IMR-90 (cell line): ENCODE data around the gene THPO. TPM values are rescaled to one million over a fixed set of nuclear protein-coding genes. Genes with fewer than 3 reads are reported as not detected.

Experiments
- ATAC-seq: fragments of 200-7000 bp; cut with Tn5 transposase; 2 replicates; pipeline ENCODE4 v1.9.1; 2020; ENCODE audit warnings: low read depth, mild to moderate bottlenecking, moderate library complexity
- BruUV-seq: library from RNA; stranded (reverse); fragments of 400-500 nt; replicated peaks from 2 replicates; lab custom pipeline; 2021; lab: Mats Ljungman, UMichigan
- CTCF ChIA-PET: fragments of 300-600 bp; formaldehyde crosslinking; extraction: SDS; loops from one replicate; lab custom pipeline; 2021; ENCODE audit warnings: antibody characterized with exemption; lab: Yijun Ruan, JAX
- POLR2A ChIA-PET: fragments of 300-600 bp; sonication (Branson Sonifier 250); formaldehyde crosslinking; loops from one replicate; lab custom pipeline; 2022; ENCODE audit warnings: antibody characterized with exemption; ENCODE audit not compliant: unreplicated experiment; lab: Charles Lee
- DNase-seq: peaks from one replicate; pipeline ENCODE4 v3.0.0; 2013
- H2AFZ ChIP-seq: replicated peaks from 2 replicates; pipeline ENCODE3; 2013; ENCODE audit warnings: low read length, mild to moderate bottlenecking; ENCODE audit not compliant: poor library complexity
- H2AK5ac ChIP-seq: 2 replicates; pipeline ENCODE4 v1.6.1; 2013; ENCODE audit warnings: low read depth, low read length, inconsistent platforms
- H2AK9ac ChIP-seq: replicated peaks from 2 replicates; pipeline ENCODE3; 2013; ENCODE audit warnings: mild to moderate bottlenecking, low read depth, low read length, moderate library complexity; ENCODE audit not compliant: poor library complexity
- H2BK120ac ChIP-seq: 2 replicates; pipeline ENCODE4 v1.6.1; 2013; ENCODE audit warnings: low read depth, low read length, inconsistent platforms
- H2BK15ac ChIP-seq: 3 replicates; pipeline ENCODE4 v1.6.1; 2013; ENCODE audit warnings: low read depth, low read length, inconsistent platforms
- H2BK20ac ChIP-seq: 2 replicates; pipeline ENCODE4 v1.6.1; 2013; ENCODE audit warnings: low read depth, mild to moderate bottlenecking, inconsistent platforms, low read length, moderate library complexity
- H2BK5ac ChIP-seq: 2 replicates; pipeline ENCODE4 v1.6.1; 2013; ENCODE audit warnings: mild to moderate bottlenecking, low read depth, low read length, inconsistent platforms; ENCODE audit not compliant: poor library complexity, severe bottlenecking
- H3K14ac ChIP-seq: replicated peaks from 2 replicates; pipeline ENCODE4 v1.6.1; 2013; ENCODE audit warnings: low read depth, low read length, inconsistent platforms
- H3K18ac ChIP-seq: 2 replicates; pipeline ENCODE4 v1.6.1; 2013; ENCODE audit warnings: low read depth, low read length, control low read depth
- H3K23ac ChIP-seq: 2 replicates; pipeline ENCODE4 v1.6.1; 2013; ENCODE audit warnings: low read depth, low read length, inconsistent platforms
- H3K27ac ChIP-seq: 2 replicates; pipeline ENCODE4 v1.5.1; 2013; ENCODE audit warnings: mild to moderate bottlenecking, control low read depth, low read length; ENCODE audit not compliant: insufficient read depth
- H3K27me3 ChIP-seq: 2 replicates; pipeline ENCODE4 v1.6.1; 2013; ENCODE audit warnings: low read length; ENCODE audit not compliant: control insufficient read depth, insufficient read depth
- H3K36me3 ChIP-seq: 2 replicates; pipeline ENCODE4 v1.6.1; 2013; ENCODE audit warnings: low read length, mixed read lengths; ENCODE audit not compliant: control insufficient read depth, insufficient read depth
- H3K4ac ChIP-seq: 2 replicates; pipeline ENCODE4 v1.6.1; 2013; ENCODE audit warnings: low read depth, low read length, inconsistent platforms
- H3K4me1 ChIP-seq: 2 replicates; pipeline ENCODE4 v1.6.1; 2013; ENCODE audit warnings: low read length, mixed read lengths; ENCODE audit not compliant: control insufficient read depth, insufficient read depth
- H3K4me2 ChIP-seq: 2 replicates; pipeline ENCODE4 v1.6.1; 2013; ENCODE audit warnings: low read depth, mild to moderate bottlenecking, control low read depth, low read length, moderate library complexity
- H3K4me3 ChIP-seq: 2 replicates; pipeline ENCODE4 v1.5.1; 2013; ENCODE audit warnings: low read depth, mild to moderate bottlenecking, control low read depth, low read length, moderate library complexity; ENCODE audit not compliant: insufficient read depth
- H3K56ac ChIP-seq: 2 replicates; pipeline ENCODE4 v1.6.1; 2013; ENCODE audit warnings: low read length, inconsistent platforms; ENCODE audit not compliant: insufficient read depth; ENCODE audit errors: extremely low read depth
- H3K79me1 ChIP-seq, 2 experiments: 2 replicates each; pipeline ENCODE4 v1.6.1; 2013; ENCODE audit warnings: low read length in 2 of 2, inconsistent platforms in 1 of 2, low read depth in 1 of 2
- H3K9ac ChIP-seq: 2 replicates; pipeline ENCODE4 v1.6.1; 2013; ENCODE audit warnings: low read depth, low read length, control low read depth
- H3K9me1 ChIP-seq: 2 replicates; pipeline ENCODE4 v1.6.1; 2013; ENCODE audit warnings: low read length, inconsistent platforms; ENCODE audit not compliant: insufficient read depth
- H3K9me3 ChIP-seq: 2 replicates; pipeline ENCODE4 v1.6.1; 2013; ENCODE audit warnings: low read length; ENCODE audit not compliant: control insufficient read depth, insufficient read depth
- H4K20me1 ChIP-seq: 2 replicates; pipeline ENCODE4 v1.6.1; 2013; ENCODE audit warnings: low read length, inconsistent platforms; ENCODE audit not compliant: insufficient read depth
- H4K5ac ChIP-seq: 2 replicates; pipeline ENCODE4 v1.6.1; 2013; ENCODE audit warnings: mild to moderate bottlenecking, low read depth, low read length, control low read depth
- H4K8ac ChIP-seq, 2 experiments: 2 replicates each; pipeline ENCODE4 v1.6.1; 2013; ENCODE audit warnings: low read depth in 2 of 2, low read length in 2 of 2, control low read depth in 1 of 2, inconsistent platforms in 1 of 2
- H4K91ac ChIP-seq: 2 replicates; pipeline ENCODE4 v1.6.1; 2013; ENCODE audit warnings: low read depth, low read length, inconsistent platforms; ENCODE audit not compliant: insufficient read depth
- BHLHE40 ChIP-seq: fragments of 150-350 bp; IDR thresholded peaks from 2 replicates; pipeline ENCODE4 v1.6.1; 2016; ENCODE audit warnings: mild to moderate bottlenecking, low read depth, low read length
- CEBPB ChIP-seq: IDR thresholded peaks from 2 replicates; pipeline ENCODE4 v1.6.1; 2012; ENCODE audit warnings: low read depth, low read length, improper control_type of control experiment
- FOS ChIP-seq: fragments of 150-350 bp; IDR thresholded peaks from 2 replicates; pipeline ENCODE4 v1.6.1; 2016; ENCODE audit warnings: low read depth, low read length
- MAFK ChIP-seq: IDR thresholded peaks from 2 replicates; pipeline ENCODE4 v1.6.1; 2012; ENCODE audit warnings: low read depth, low read length, improper control_type of control experiment
- MAZ ChIP-seq: IDR thresholded peaks from 2 replicates; pipeline ENCODE4 v1.6.1; 2012; ENCODE audit warnings: low read depth, mild to moderate bottlenecking, low read length, improper control_type of control experiment, moderate library complexity, borderline replicate concordance
- MXI1 ChIP-seq: IDR thresholded peaks from 2 replicates; pipeline ENCODE4 v1.6.1; 2012; ENCODE audit warnings: low read depth, mild to moderate bottlenecking, low read length, moderate library complexity, borderline replicate concordance
- NFE2L2 ChIP-seq: fragments of 150-350 bp; IDR thresholded peaks from 2 replicates; pipeline ENCODE4 v1.6.1; 2016; ENCODE audit warnings: low read depth, mild to moderate bottlenecking, low read length
- POLR2A ChIP-seq: IDR thresholded peaks from 2 replicates; pipeline ENCODE4 v1.6.1; 2012; ENCODE audit warnings: mild to moderate bottlenecking, low read depth, low read length
- RAD21 ChIP-seq: IDR thresholded peaks from 2 replicates; pipeline ENCODE4 v1.6.1; 2012; ENCODE audit warnings: low read length, improper control_type of control experiment
- RCOR1 ChIP-seq: IDR thresholded peaks from 2 replicates; pipeline ENCODE4 v1.6.1; 2012; ENCODE audit warnings: mild to moderate bottlenecking, low read length, improper control_type of control experiment; ENCODE audit not compliant: insufficient replicate concordance
- RFX5 ChIP-seq: IDR thresholded peaks from 2 replicates; pipeline ENCODE4 v1.8.0; 2012; ENCODE audit warnings: low read depth, mild to moderate bottlenecking, low read length, moderate library complexity
- SMC3 ChIP-seq: fragments of 150-350 bp; IDR thresholded peaks from 2 replicates; pipeline ENCODE4 v1.6.1; 2016; ENCODE audit warnings: low read depth, mild to moderate bottlenecking, antibody characterized with exemption, low read length, moderate library complexity
- WGBS, 2 experiments: methylation state at CpG; one replicate each; pipeline versions ENCODE4 v1.1.5 to v1.1.7; 2013; ENCODE audit warnings: missing lambda C conversion rate in 2 of 2; ENCODE audit not compliant: insufficient read length in 1 of 2; ENCODE audit errors: extremely low coverage in 2 of 2; 5-methylcytosine and 5-hydroxymethylcytosine counted together
- dilution Hi-C: fragments of 300-500 bp; cut with HindIII; formaldehyde crosslinking; loops from one replicate; pipeline ENCODE4 v1.14.3; 2018; ENCODE audit warnings: low sequenced_read_pairs; ENCODE audit not compliant: unreplicated experiment
- in situ Hi-C: fragments of 300-500 bp; cut with MboI; formaldehyde crosslinking; loops from 3 replicates; pipeline ENCODE4 v1.14.3; 2019; ENCODE audit warnings: low sequenced_read_pairs, inconsistent platforms, mixed read lengths
- intact Hi-C: fragments of 100-400 bp; cut with micrococcal nuclease; formaldehyde crosslinking; loops from 2 replicates; pipeline ENCODE4 v1.10.0; 2022
- polyA plus RNA-seq, 3 experiments: library from polyadenylated mRNA; depleted of rRNA; stranded (reverse); fragments of >200 nt; gene quantifications; 2 replicates each; pipeline ENCODE4 v1.2.3, GENCODE V29; 2012; ENCODE audit warnings: low replicate concordance in 1 of 3
- total RNA-seq: library from RNA; depleted of rRNA; stranded (reverse); fragments of >200 nt; gene quantifications from 2 replicates; pipeline ENCODE4 v1.2.3, GENCODE V29; 2012
- TF ChIP-seq, protein P1 (sequence below): fragments of 150-350 bp; IDR thresholded peaks from 2 replicates; pipeline ENCODE4 v1.6.1; 2017; ENCODE audit warnings: mild to moderate bottlenecking, antibody characterized with exemption, low read length, low read depth
- TF ChIP-seq, protein P2 (sequence below): conservative IDR thresholded peaks from 2 replicates; pipeline ENCODE4 v1.5.1; 2012; ENCODE audit warnings: mild to moderate bottlenecking, low read depth, low read length, improper control_type of control experiment
- TF ChIP-seq, protein P3 (sequence below): fragments of 150-350 bp; IDR thresholded peaks from 2 replicates; pipeline ENCODE4 v1.6.1; 2016; ENCODE audit warnings: low read depth, mild to moderate bottlenecking, low read length, moderate library complexity, borderline replicate concordance

THPO gene
- total and polyA plus RNA-seq, 2 of the 4 experiments (the other 2 are of a cell fraction), result not detected

DNA sequence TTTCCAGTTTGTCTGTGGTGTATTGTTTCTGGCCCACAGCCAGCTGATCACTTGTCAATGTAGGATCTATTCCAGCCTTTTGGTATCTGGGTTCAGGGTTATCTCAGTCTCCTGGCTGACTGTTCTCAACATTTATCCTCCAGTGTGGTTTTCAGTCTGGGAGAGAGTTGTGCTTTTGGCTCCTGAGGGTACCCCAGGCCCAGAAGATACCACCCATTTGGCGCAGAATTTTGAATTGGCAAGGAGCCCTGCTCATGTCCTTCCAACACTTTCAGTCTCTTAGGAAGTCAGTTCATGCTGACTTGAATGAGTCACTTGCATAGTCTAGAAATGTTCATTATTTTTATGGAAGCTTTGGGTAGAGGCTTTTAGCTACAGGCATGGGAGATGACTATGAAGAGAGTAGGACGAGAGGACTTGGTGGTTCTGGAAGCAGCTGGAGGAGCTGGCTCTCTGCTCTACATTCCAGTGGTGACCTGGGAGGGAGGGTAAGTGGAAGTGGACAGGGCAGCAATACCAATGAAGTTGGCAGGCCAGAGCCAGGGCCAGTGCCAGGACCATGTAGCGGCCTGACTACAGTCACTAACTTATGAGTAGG, 9.3 kb downstream of the THPO start:
- no peak for TF ChIP-seq FOS
- TF ChIP-seq SMC3, result no peak; the same call in 1 of the 2 replicates
- no peak for TF ChIP-seq RCOR1
- TF ChIP-seq, protein P1, sequence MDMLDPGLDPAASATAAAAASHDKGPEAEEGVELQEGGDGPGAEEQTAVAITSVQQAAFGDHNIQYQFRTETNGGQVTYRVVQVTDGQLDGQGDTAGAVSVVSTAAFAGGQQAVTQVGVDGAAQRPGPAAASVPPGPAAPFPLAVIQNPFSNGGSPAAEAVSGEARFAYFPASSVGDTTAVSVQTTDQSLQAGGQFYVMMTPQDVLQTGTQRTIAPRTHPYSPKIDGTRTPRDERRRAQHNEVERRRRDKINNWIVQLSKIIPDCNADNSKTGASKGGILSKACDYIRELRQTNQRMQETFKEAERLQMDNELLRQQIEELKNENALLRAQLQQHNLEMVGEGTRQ, result no peak
- no peak for TF ChIP-seq RFX5
- no peak for TF ChIP-seq MXI1
- TF ChIP-seq BHLHE40, result no peak
- no peak for TF ChIP-seq RAD21
- no peak for TF ChIP-seq MAFK
- TF ChIP-seq, protein P2, sequence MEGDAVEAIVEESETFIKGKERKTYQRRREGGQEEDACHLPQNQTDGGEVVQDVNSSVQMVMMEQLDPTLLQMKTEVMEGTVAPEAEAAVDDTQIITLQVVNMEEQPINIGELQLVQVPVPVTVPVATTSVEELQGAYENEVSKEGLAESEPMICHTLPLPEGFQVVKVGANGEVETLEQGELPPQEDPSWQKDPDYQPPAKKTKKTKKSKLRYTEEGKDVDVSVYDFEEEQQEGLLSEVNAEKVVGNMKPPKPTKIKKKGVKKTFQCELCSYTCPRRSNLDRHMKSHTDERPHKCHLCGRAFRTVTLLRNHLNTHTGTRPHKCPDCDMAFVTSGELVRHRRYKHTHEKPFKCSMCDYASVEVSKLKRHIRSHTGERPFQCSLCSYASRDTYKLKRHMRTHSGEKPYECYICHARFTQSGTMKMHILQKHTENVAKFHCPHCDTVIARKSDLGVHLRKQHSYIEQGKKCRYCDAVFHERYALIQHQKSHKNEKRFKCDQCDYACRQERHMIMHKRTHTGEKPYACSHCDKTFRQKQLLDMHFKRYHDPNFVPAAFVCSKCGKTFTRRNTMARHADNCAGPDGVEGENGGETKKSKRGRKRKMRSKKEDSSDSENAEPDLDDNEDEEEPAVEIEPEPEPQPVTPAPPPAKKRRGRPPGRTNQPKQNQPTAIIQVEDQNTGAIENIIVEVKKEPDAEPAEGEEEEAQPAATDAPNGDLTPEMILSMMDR, result no peak
- no peak for TF ChIP-seq MAZ
- no peak for TF ChIP-seq CEBPB
- no peak for TF ChIP-seq NFE2L2
- TF ChIP-seq, protein P3, sequence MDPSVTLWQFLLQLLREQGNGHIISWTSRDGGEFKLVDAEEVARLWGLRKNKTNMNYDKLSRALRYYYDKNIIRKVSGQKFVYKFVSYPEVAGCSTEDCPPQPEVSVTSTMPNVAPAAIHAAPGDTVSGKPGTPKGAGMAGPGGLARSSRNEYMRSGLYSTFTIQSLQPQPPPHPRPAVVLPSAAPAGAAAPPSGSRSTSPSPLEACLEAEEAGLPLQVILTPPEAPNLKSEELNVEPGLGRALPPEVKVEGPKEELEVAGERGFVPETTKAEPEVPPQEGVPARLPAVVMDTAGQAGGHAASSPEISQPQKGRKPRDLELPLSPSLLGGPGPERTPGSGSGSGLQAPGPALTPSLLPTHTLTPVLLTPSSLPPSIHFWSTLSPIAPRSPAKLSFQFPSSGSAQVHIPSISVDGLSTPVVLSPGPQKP, result no peak
- TF ChIP-seq POLR2A, result no peak
- H2BK15ac ChIP-seq, result no peak overlapping the region
- 43% methylated on average over 2 of the region's 3 CpGs; no CpG with 5 or more reads in 1 of the 2 experiments for WGBS, 2 experiments
- H4K20me1 ChIP-seq, result peaks cover 11% of the 10 kb centered on the region; the same call in 1 of the 2 replicates
- H3K4me3 ChIP-seq, result no peak overlapping the region
- no peak overlapping the region for H3K23ac ChIP-seq
- no peak overlapping the region for H3K9ac ChIP-seq
- H3K36me3 ChIP-seq, result peaks cover 17% of the 10 kb centered on the region
- H2BK120ac ChIP-seq, result no peak overlapping the region
- H2AK5ac ChIP-seq, result no peak overlapping the region
- CTCF ChIA-PET, result no interaction called here
- BruUV-seq, result no TSS peak
- no peak overlapping the region for H3K4ac ChIP-seq
- peak; percentile 47 for ATAC-seq
- peaks cover 6% of the 10 kb centered on the region; the same call in 1 of the 2 replicates for H3K4me1 ChIP-seq
- H3K14ac ChIP-seq, result no peak overlapping the region
- H2AK9ac ChIP-seq, result no peak overlapping the region
- dilution Hi-C loops, result loop anchor here (25.0 kb wide), 1 partner anchor 169 kb away; no protein-coding TSS in a partner anchor
- in situ Hi-C loops, result no loop called here
- no peak overlapping the region for H3K4me2 ChIP-seq
- peaks cover 7% of the 10 kb centered on the region for H3K27me3 ChIP-seq
- POLR2A ChIA-PET, result no interaction called here
- no peak overlapping the region for H2AFZ ChIP-seq
- no peaks in the 10 kb centered on the region for H3K9me3 ChIP-seq
- DNase-seq, result peak; percentile 75
- no peak overlapping the region for H2BK20ac ChIP-seq
- peaks cover 2 to 29% of the 10 kb centered on the region in 2 experiments for H3K79me1 ChIP-seq
- H4K5ac ChIP-seq, result no peak overlapping the region
- H4K91ac ChIP-seq, result no peak overlapping the region
- H4K8ac ChIP-seq, result no peak overlapping the region
- intact Hi-C loops, result no loop called here
- H3K9me1 ChIP-seq, result no peaks in the 10 kb centered on the region
- H3K18ac ChIP-seq, result no peak overlapping the region
- H3K27ac ChIP-seq, result no peak overlapping the region
- no peak overlapping the region for H3K56ac ChIP-seq
- no peak overlapping the region for H2BK5ac ChIP-seq
